ENCODE data around the gene CGB2. TPM values are rescaled to one million over a fixed set of nuclear protein-coding genes. Genes with fewer than 3 reads are reported as not detected.
A peak's percentile ranks its signal among the peaks of the same experiment; 100 is the strongest.

CGB2 gene
- total and polyA plus RNA-seq, 9 of the 15 experiments (the other 6 are each of a cell fraction or from before 2014, with no cell fraction given), result 0.22 TPM; not detected in 8

DNA sequence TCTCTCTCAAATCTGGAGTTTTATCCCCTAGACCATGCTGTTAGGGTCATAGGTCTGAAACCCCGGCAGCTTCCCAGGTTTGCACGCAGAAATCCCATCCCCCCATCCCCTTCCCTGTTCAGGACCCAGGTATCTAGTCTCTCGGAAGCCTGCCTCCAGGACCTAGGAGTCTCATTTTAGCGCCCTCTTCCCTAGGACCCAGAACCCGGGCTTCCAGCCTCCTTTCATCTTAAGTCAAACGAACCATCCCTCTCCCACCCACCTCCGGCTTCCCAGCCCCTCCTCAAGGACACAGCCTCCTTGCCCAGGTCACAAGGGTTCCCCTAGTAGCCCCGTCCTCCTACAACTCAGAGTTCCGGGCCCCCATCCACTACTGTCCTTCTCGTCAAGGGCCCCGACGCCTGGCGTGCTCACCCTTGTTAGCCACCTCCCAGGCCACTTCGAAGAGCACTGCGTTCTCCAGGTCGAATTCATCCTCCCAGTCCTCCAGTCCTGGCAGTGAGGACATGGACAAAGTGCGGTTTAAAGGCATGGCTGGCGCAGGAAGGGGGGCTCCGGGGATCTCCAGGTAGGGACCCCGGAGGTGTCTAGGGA is 39.0 kb upstream of the CGB2 start:
- H3K27ac ChIP-seq (ENCODE audit: extremely low read depth, low read depth, low read length), result peak overlapping the region; percentile 73
- POLR2A ChIA-PET, result interaction anchor here (0.7 to 3.0 kb wide), 14 partner anchors 8 to 332 kb away, joined by 3 to 42 read pairs (median 4); partner anchors contain the start of genes FTL, PPP1R15A and SLC6A16
- H3K4me2 ChIP-seq (ENCODE audit: insufficient read depth, low read length), result peak overlapping the region; percentile 88
- no TSS peak for BruUV-seq (replicated peaks)
- in situ Hi-C loops (cut with MboI) (no loop called here), intact Hi-C loops (cut with micrococcal nuclease) (loop anchor here (10.0 kb wide), 2 partner anchors 162 to 232 kb away; partner anchors contain the start of genes HRC and TRPM4)
- WGBS (ENCODE audit: insufficient coverage, low coverage, missing lambda C conversion rate), result 2% methylated on average over 20 of the region's 20 CpGs
- H3K9ac ChIP-seq (ENCODE audit: insufficient read depth in 1 of 2, low read depth in 2 of 2, low read length in 2 of 2), result peak overlapping the region; percentile 84 to 94
- no peaks in the 10 kb centered on the region for H4K20me1 ChIP-seq (replicated peaks; ENCODE audit: control insufficient read depth, insufficient read depth, low read length)
- peak overlapping the region; percentile 55 for H2AFZ ChIP-seq (ENCODE audit: low read depth, low read length)
- ATAC-seq (peak; percentile 4), DNase-seq (ENCODE audit: extremely low read depth in 1 of 4, low spot score in 3 of 4) (peak in 1 of 4 experiments; percentile 43), FAIRE-seq (no peak)
- H3K27me3 ChIP-seq (ENCODE audit: control insufficient read depth in 2 of 2, insufficient read depth in 2 of 2, low read length in 2 of 2), result no peaks in the 10 kb centered on the region
- peaks cover 44% of the 10 kb centered on the region for H3K36me3 ChIP-seq (ENCODE audit: control insufficient read depth, insufficient read depth, low read length)
- peaks cover 69% of the 10 kb centered on the region for H3K79me2 ChIP-seq (ENCODE audit: control insufficient read depth, insufficient read depth, low read length)
- CTCF ChIA-PET (ENCODE audit: low intra/inter-chr PET ratio), result interaction anchor here (0.7 kb wide), 1 partner anchor 114 kb away, joined by 3 read pairs; no protein-coding TSS in a partner anchor
- peaks cover 5 to 30% of the 10 kb centered on the region in 2 experiments; a peak in 4 of 5 replicates for H3K4me1 ChIP-seq (replicated peaks in 1 of 2; ENCODE audit: control insufficient read depth in 2 of 2, insufficient read depth in 2 of 2, low read length in 2 of 2)
- H3K4me3 ChIP-seq, result peak overlapping the region; percentile 87
- H3K9me1 ChIP-seq (ENCODE audit: control insufficient read depth, insufficient read depth, low read length), result no peaks in the 10 kb centered on the region
- H3K9me3 ChIP-seq (replicated peaks; ENCODE audit: control insufficient read depth, insufficient read depth, low read depth, low read length), result no peaks in the 10 kb centered on the region
- TF ChIP-seq ZNF12 (CRISPR knock-in tag; IDR thresholded peaks at IDR 0.05) (0 out of 2 replicates have a peak, but pooled peaks have one; percentile 21), ZBTB43 (CRISPR knock-in tag; IDR thresholded peaks at IDR 0.05) (0 out of 2 replicates have a peak, but pooled peaks have one; percentile 23), PHF8 (IDR thresholded peaks at IDR 0.05; ENCODE audit: borderline replicate concordance, low read length) (peak; percentile 56; the same call in 1 of the 2 replicates), NRF1 (conservative IDR thresholded peaks at IDR 0.05 in 1 of 2, IDR thresholded peaks at IDR 0.05 in 1 of 2) (peak in 1 of 2 experiments; percentile 31; a peak in 2 of 4 replicates), ZBTB26 (CRISPR knock-in tag; IDR thresholded peaks at IDR 0.05) (0 out of 2 replicates have a peak, but pooled peaks have one; percentile 3), FOXP1 (CRISPR knock-in tag; IDR thresholded peaks at IDR 0.05) (no peak), POU5F1 (IDR thresholded peaks at IDR 0.05; ENCODE audit: borderline replicate concordance, low read depth, low read length, partially characterized antibody) (no peak), ZNF551 (CRISPR knock-in tag; IDR thresholded peaks at IDR 0.05) (no peak), ZNF224 (CRISPR knock-in tag; IDR thresholded peaks at IDR 0.05) (0 out of 2 replicates have a peak, but pooled peaks have one; percentile 32), MAFF (IDR thresholded peaks at IDR 0.05; ENCODE audit: low read length) (no peak), ERF (CRISPR knock-in tag; IDR thresholded peaks at IDR 0.05) (0 out of 2 replicates have a peak, but pooled peaks have one; percentile 31), KLF13 (tag; IDR thresholded peaks at IDR 0.05; ENCODE audit: borderline replicate concordance, low read depth) (no peak), NR2C1 (IDR thresholded peaks at IDR 0.05) (no peak), NR2C1 (tag; IDR thresholded peaks at IDR 0.05) (no peak), SAP30 (IDR thresholded peaks at IDR 0.05; ENCODE audit: borderline replicate concordance, insufficient read depth, low read depth, low read length, poor library complexity, severe bottlenecking) (peak; percentile 27), ZNF121 (CRISPR knock-in tag; conservative IDR thresholded peaks at IDR 0.05) (no peak)
- TF ChIP-seq, protein P1, sequence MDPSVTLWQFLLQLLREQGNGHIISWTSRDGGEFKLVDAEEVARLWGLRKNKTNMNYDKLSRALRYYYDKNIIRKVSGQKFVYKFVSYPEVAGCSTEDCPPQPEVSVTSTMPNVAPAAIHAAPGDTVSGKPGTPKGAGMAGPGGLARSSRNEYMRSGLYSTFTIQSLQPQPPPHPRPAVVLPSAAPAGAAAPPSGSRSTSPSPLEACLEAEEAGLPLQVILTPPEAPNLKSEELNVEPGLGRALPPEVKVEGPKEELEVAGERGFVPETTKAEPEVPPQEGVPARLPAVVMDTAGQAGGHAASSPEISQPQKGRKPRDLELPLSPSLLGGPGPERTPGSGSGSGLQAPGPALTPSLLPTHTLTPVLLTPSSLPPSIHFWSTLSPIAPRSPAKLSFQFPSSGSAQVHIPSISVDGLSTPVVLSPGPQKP (CRISPR knock-in tag; IDR thresholded peaks at IDR 0.05), result no peak

Data from K562 (cell line).